ENCODE results near the gene MDN1.

DNA sequence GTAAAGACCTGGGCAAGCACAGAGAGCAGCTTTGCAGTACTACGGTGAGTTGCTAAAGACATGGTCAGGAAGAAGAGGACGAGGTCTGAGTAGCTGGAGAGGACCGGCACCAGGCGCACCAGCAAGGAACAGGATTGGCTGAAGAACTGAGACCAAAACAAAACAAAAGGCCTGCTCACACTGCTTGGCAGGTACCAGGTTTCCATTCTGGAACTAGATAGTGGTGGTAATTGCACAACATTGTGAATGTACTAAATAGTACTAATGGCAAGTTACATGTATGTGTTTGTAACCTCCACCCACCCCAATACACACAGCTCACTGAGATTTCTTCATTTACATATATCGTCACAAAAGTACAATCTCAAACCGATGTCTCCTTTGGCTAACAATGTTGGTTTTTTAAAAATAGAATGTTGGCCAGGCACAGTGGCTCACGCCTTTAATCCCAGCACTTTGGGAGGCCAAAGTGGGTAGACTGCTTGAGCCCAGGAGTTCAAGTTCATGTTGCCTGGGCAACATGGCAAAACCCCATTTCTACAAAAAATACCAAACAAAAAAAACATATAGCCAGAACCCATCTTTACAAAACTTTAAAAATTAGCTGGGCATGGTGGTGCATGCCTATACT lies 148.5 kb downstream of the MDN1 start:
- no peak for TF ChIP-seq FOXA1 (IDR thresholded peaks at IDR 0.05)
- TF ChIP-seq BHLHE40 (IDR thresholded peaks at IDR 0.05; ENCODE audit: borderline replicate concordance): no peak
- no peak for TF ChIP-seq SP1 (IDR thresholded peaks at IDR 0.05)

All from HEK293T (cell line).